MCF 10A (cell line): Measurements from ENCODE around the gene WBP1L. TPM values are rescaled to one million over a fixed set of nuclear protein-coding genes. Genes with fewer than 3 reads are reported as not detected.

Source experiments
- BruUV-seq: library from RNA; stranded (reverse); fragments of 400-500 nt; replicated peaks from 2 replicates; lab custom pipeline; 2021; lab: Mats Ljungman, UMichigan
- CTCF ChIA-PET: fragments of 300-600 bp; sonication (Branson Sonifier 250); formaldehyde crosslinking; extraction: SDS; loops from one replicate; lab custom pipeline; 2021; ENCODE audit warnings: antibody characterized with exemption, inconsistent platforms; lab: Yijun Ruan, JAX
- POLR2A ChIA-PET: fragments of 300-600, 350-650 bp; sonication (Branson Sonifier 250); formaldehyde crosslinking; extraction: SDS; loops from one replicate; lab custom pipeline; 2020; ENCODE audit warnings: antibody characterized with exemption, inconsistent platforms; lab: Yijun Ruan, JAX
- DNase-seq: peaks from one replicate; pipeline ENCODE4 v3.0.0-alpha.2; 2018; ENCODE audit not compliant: unreplicated experiment
- H3K27ac Mint-ChIP-seq: one replicate; pipeline ENCODE4 v1.8.0; 2022; ENCODE audit warnings: mild to moderate bottlenecking, low read depth, mixed read lengths; ENCODE audit not compliant: unreplicated experiment
- H3K27me3 Mint-ChIP-seq: one replicate; pipeline ENCODE4 v1.8.0; 2022; ENCODE audit warnings: mixed read lengths; ENCODE audit not compliant: insufficient read depth, unreplicated experiment
- H3K36me3 Mint-ChIP-seq: one replicate; pipeline ENCODE4 v1.8.0; 2022; ENCODE audit warnings: mild to moderate bottlenecking, moderate library complexity, mixed read lengths; ENCODE audit not compliant: insufficient read depth, unreplicated experiment
- H3K4me1 Mint-ChIP-seq: one replicate; pipeline ENCODE4 v1.8.0; 2022; ENCODE audit warnings: mixed read lengths; ENCODE audit not compliant: insufficient read depth, unreplicated experiment
- H3K4me3 Mint-ChIP-seq: one replicate; pipeline ENCODE4 v1.8.0; 2022; ENCODE audit warnings: mild to moderate bottlenecking, moderate library complexity, mixed read lengths; ENCODE audit not compliant: unreplicated experiment
- H3K9me3 Mint-ChIP-seq: one replicate; pipeline ENCODE4 v1.8.0; 2022; ENCODE audit warnings: mixed read lengths; ENCODE audit not compliant: unreplicated experiment
- intact Hi-C: fragments of 100-400 bp; cut with micrococcal nuclease; formaldehyde crosslinking; loops from 2 replicates; pipeline ENCODE4 v1.14.1; 2022
- total RNA-seq: library from RNA; stranded (reverse); gene quantifications from 2 replicates; pipeline ENCODE4 v1.2.3, GENCODE V29; 2022
- TF ChIP-seq, protein P1 (sequence below): fragments of 200-600 bp; IDR thresholded peaks from one replicate; pipeline ENCODE4 v1.8.0; 2022; ENCODE audit warnings: antibody characterized with exemption, mild to moderate bottlenecking; ENCODE audit not compliant: unreplicated experiment

WBP1L gene
- total RNA-seq, 1 experiment from 2014 or later, result 19.8 TPM

DNA sequence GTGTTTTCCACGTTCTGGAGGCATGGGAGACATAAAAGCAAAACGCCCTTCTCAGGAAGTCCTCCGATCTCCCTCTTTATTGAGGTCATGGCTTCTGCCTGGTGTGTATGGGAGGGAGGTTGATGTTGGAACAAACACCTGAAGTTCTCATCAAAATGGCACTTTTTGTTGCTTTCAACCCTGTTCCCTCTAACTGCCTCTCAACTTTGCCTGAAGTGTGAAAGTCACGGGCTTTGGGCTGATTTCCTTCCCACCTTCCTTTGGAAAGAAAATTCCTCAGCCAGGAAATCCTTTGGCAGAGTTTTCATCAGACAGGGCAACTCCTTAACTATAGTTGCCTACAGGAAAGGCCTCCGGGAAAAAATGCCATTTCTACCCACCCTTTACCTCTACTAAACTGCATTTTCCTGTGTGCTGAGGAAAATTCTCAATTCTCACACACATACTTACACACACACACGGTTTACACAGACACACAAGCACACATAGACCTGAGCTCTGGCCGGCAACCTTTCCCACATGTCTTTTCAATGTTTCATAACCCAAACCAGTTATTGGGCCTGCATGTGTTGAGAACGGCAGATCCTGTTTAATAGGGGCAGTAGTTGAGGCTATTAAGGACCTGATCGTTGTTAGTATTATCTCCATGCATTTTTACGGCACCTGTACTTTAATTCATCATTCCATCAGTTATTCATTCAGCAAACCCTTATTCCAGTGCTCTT lies 57.0 kb downstream of the WBP1L start:
- DNase-seq, result no peak
- ChIA-PET POLR2A (interaction anchor here (0.6 to 1.0 kb wide), 2 partner anchors 21 to 299 kb away, joined by 3 to 5 read pairs; no protein-coding TSS in a partner anchor), CTCF (interaction anchor here (0.6 to 1.5 kb wide), 4 partner anchors 17 to 116 kb away, joined by 3 to 12 read pairs (median 3); no protein-coding TSS in a partner anchor)
- BruUV-seq, result no TSS peak
- no peak overlapping the region for H3K4me3 Mint-ChIP-seq
- TF ChIP-seq, protein P1, sequence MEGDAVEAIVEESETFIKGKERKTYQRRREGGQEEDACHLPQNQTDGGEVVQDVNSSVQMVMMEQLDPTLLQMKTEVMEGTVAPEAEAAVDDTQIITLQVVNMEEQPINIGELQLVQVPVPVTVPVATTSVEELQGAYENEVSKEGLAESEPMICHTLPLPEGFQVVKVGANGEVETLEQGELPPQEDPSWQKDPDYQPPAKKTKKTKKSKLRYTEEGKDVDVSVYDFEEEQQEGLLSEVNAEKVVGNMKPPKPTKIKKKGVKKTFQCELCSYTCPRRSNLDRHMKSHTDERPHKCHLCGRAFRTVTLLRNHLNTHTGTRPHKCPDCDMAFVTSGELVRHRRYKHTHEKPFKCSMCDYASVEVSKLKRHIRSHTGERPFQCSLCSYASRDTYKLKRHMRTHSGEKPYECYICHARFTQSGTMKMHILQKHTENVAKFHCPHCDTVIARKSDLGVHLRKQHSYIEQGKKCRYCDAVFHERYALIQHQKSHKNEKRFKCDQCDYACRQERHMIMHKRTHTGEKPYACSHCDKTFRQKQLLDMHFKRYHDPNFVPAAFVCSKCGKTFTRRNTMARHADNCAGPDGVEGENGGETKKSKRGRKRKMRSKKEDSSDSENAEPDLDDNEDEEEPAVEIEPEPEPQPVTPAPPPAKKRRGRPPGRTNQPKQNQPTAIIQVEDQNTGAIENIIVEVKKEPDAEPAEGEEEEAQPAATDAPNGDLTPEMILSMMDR, result no peak
- H3K27ac Mint-ChIP-seq, result no peak overlapping the region
- H3K9me3 Mint-ChIP-seq, result peaks cover 6% of the 10 kb centered on the region
- H3K4me1 Mint-ChIP-seq, result peaks cover 13% of the 10 kb centered on the region
- H3K27me3 Mint-ChIP-seq, result no peaks in the 10 kb centered on the region
- intact Hi-C loops, result no loop called here
- peaks cover 53% of the 10 kb centered on the region for H3K36me3 Mint-ChIP-seq

GRCh38 chr10:102801496-102801895 lies 57.7 kb downstream of the WBP1L start:
- DNase-seq, result no peak
- ChIA-PET POLR2A (no interaction called here), CTCF (interaction anchor here (0.6 to 1.8 kb wide), 3 partner anchors 16 to 50 kb away, joined by 3 to 12 read pairs (median 4); no protein-coding TSS in a partner anchor)
- H3K27me3 Mint-ChIP-seq, result no peaks in the 10 kb centered on the region
- peak overlapping the region; percentile 77 for H3K27ac Mint-ChIP-seq
- H3K36me3 Mint-ChIP-seq, result peaks cover 52% of the 10 kb centered on the region
- H3K9me3 Mint-ChIP-seq, result peaks cover 6% of the 10 kb centered on the region
- H3K4me1 Mint-ChIP-seq, result peaks cover 13% of the 10 kb centered on the region
- intact Hi-C loops, result no loop called here
- TF ChIP-seq, protein P1, result no peak
- no peak overlapping the region for H3K4me3 Mint-ChIP-seq
- no TSS peak for BruUV-seq

DNA sequence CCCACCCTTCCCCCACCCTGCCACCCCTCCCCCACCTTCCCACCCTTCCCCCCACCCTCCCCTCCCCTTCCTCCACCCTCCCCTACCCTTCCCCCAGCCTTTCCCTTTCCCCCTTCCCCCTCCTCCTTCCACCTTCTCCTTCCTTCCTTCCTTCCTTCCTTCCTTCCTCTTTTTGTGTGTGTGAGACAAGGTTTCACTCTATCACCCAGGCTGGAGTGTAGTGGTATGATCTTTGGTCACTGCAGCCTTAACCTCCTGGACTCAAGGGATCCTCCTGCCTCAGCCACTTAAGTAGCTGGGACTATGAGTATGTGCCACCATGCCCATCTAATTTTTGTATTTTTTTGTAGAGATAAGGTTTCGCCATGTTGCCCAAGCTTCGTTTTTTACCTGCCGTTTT lies 58.2 kb downstream of the WBP1L start:
- TF ChIP-seq, protein P1, result no peak
- Mint-ChIP-seq H3K4me1 (peaks cover 13% of the 10 kb centered on the region), H3K9me3 (peaks cover 6% of the 10 kb centered on the region), H3K27ac (peak overlapping the region; percentile 77), H3K4me3 (no peak overlapping the region), H3K36me3 (peaks cover 55% of the 10 kb centered on the region), H3K27me3 (no peaks in the 10 kb centered on the region)
- no TSS peak for BruUV-seq
- DNase-seq, result no peak
- POLR2A ChIA-PET, result interaction anchor here (0.6 kb wide), 1 partner anchor 251 kb away, joined by 3 read pairs; no protein-coding TSS in a partner anchor
- CTCF ChIA-PET, result interaction anchor here (0.6 to 1.8 kb wide), 4 partner anchors 15 to 324 kb away, joined by 3 to 4 read pairs (median 4); no protein-coding TSS in a partner anchor
- intact Hi-C loops, result no loop called here

DNA sequence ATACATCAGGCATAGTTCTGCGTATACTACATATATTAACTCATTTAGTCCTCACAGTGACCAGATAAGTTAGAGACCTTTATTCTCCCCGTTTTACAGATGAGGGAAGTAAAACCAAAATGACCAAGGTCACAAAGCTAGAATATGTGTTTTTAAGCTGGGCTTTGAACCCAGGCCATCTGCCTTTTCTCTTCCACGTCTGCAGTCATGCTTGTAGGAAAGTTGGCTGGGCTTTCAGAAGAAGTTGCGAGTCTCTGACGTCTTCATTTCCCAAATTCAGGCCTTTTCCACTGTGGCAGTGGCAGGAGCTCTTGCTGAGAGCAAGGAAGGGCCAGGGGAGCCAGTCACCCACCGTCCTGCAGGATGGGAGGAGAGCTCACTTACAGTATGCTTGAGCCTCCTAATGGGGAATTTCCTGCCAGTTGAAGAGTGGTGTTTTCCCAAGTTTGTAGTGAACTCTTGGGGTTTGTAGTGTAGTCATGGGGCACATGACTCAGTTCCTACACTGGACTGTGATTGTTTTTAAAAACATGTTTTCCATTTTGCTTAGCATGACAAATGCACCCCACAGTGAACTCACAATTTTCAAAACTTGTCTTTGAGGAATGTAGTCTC lies 59.3 kb downstream of the WBP1L start:
- CTCF ChIA-PET, result interaction anchor here (0.7 to 1.8 kb wide), 4 partner anchors 16 to 50 kb away, joined by 3 to 4 read pairs (median 4); no protein-coding TSS in a partner anchor
- H3K9me3 Mint-ChIP-seq, result peaks cover 6% of the 10 kb centered on the region
- TF ChIP-seq, protein P1, result no peak
- peaks cover 13% of the 10 kb centered on the region for H3K4me1 Mint-ChIP-seq
- no TSS peak for BruUV-seq
- H3K4me3 Mint-ChIP-seq, result no peak overlapping the region
- POLR2A ChIA-PET, result interaction anchor here (0.6 to 1.1 kb wide), 3 partner anchors 42 to 56 kb away, joined by 3 to 4 read pairs (median 3); no protein-coding TSS in a partner anchor
- peak overlapping the region; percentile 75 for H3K27ac Mint-ChIP-seq
- peaks cover 61% of the 10 kb centered on the region for H3K36me3 Mint-ChIP-seq
- intact Hi-C loops, result no loop called here
- DNase-seq, result peak; percentile 41
- no peaks in the 10 kb centered on the region for H3K27me3 Mint-ChIP-seq
